ENCODE results near the gene CLDN7. TPM values are rescaled to one million over a fixed set of nuclear protein-coding genes. Genes with fewer than 3 reads are reported as not detected.

The CLDN7 gene
- total and polyA plus RNA-seq, 4 donors, result 3.0 to 35.0 (median 19.6) TPM

- H3K9me3 ChIP-seq (ENCODE audit: control insufficient read depth in 4 of 4, low read length in 3 of 4), result no peaks in the 10 kb centered on the region
- no peak for TF ChIP-seq ATF3 (IDR thresholded peaks at IDR 0.05)
- TF ChIP-seq JUND (IDR thresholded peaks at IDR 0.05), result peak in 1 of 2 donors; percentile 81
- TF ChIP-seq YY1 (IDR thresholded peaks at IDR 0.05), result peak; percentile 98
- peak; percentile 89 to 94 for TF ChIP-seq GABPA (IDR thresholded peaks at IDR 0.05 in 1 of 2, conservative IDR thresholded peaks at IDR 0.05 in 1 of 2)
- under 1% methylated on average over 41 of the region's 41 CpGs for WGBS
- peaks cover under 1 to 18% (median 8%) of the 10 kb centered on the region in 4 donors for H3K36me3 ChIP-seq (ENCODE audit: control insufficient read depth in 4 of 4, insufficient read depth in 3 of 4, low read depth in 1 of 4, low read length in 3 of 4)
- H3K9ac ChIP-seq (ENCODE audit: low read depth in 1 of 2, low read length in 2 of 2), result peak within 1 kb of the TSS; percentile 92 to 95
- H3K4me3 ChIP-seq (ENCODE audit: low read depth in 1 of 3, low read length in 3 of 3), result peak within 1 kb of the TSS; percentile 93 to 96 (median 95)
- H3K27ac ChIP-seq (ENCODE audit: low read depth in 1 of 2, low read length in 2 of 2), result peak within 1 kb of the TSS; percentile 95 to 100
- no peaks in the 10 kb centered on the region for H3K27me3 ChIP-seq (ENCODE audit: control insufficient read depth in 4 of 4, insufficient read depth in 4 of 4, low read length in 3 of 4)
- peak; percentile 98 for DNase-seq (ENCODE audit: low spot score)
- peaks cover 3 to 33% (median 28%) of the 10 kb centered on the region in 4 donors for H3K4me1 ChIP-seq (ENCODE audit: control insufficient read depth in 4 of 4, insufficient read depth in 4 of 4, low read length in 3 of 4)
Measured at GRCh38 chr17:7251661-7252175, 10.6 kb downstream of the CLDN7 start, which contains the start of gene CTDNEP1. Gene CTDNEP1, minus strand, starts transcription at chr17:7251734. Its CDS starts 438 bp downstream, at chr17:7251296.

GRCh38 chr17:7250695-7251627 lies 11.3 kb downstream of the CLDN7 start:
- TF ChIP-seq NR2F2 (IDR thresholded peaks at IDR 0.05), result no peak
- TF ChIP-seq ZBTB33 (IDR thresholded peaks at IDR 0.05), result no peak
- TF ChIP-seq MAX (IDR thresholded peaks at IDR 0.05), result no peak
- TF ChIP-seq ATF3 (IDR thresholded peaks at IDR 0.05), result no peak
- TF ChIP-seq RXRA (IDR thresholded peaks at IDR 0.05), result no peak
- TF ChIP-seq EGR1 (IDR thresholded peaks at IDR 0.05; ENCODE audit: low read depth in 2 of 2), result no peak
- TF ChIP-seq YY1 (IDR thresholded peaks at IDR 0.05), result no peak
- TF ChIP-seq HNF4A (conservative IDR thresholded peaks at IDR 0.05), result no peak
- TF ChIP-seq GABPA (IDR thresholded peaks at IDR 0.05 in 1 of 2, conservative IDR thresholded peaks at IDR 0.05 in 1 of 2), result no peak
- no peak for TF ChIP-seq SP1 (IDR thresholded peaks at IDR 0.05)
- no peak for TF ChIP-seq CTCF (IDR thresholded peaks at IDR 0.05; ENCODE audit: low read depth, low read length, missing input control)
- TF ChIP-seq RAD21 (IDR thresholded peaks at IDR 0.05), result no peak
- TF ChIP-seq REST (IDR thresholded peaks at IDR 0.05), result no peak
- Histone ChIP-seq H3K27ac (ENCODE audit: low read depth in 1 of 2, low read length in 2 of 2) (peak overlapping the region; percentile 95 to 100), H3K9me3 (ENCODE audit: control insufficient read depth in 4 of 4, low read length in 3 of 4) (no peaks in the 10 kb centered on the region), H3K36me3 (ENCODE audit: control insufficient read depth in 4 of 4, insufficient read depth in 3 of 4, low read depth in 1 of 4, low read length in 3 of 4) (peaks cover 2 to 17% (median 9%) of the 10 kb centered on the region in 4 donors), H3K27me3 (ENCODE audit: control insufficient read depth in 4 of 4, insufficient read depth in 4 of 4, low read length in 3 of 4) (no peaks in the 10 kb centered on the region), H3K9ac (ENCODE audit: low read depth in 1 of 2, low read length in 2 of 2) (peak overlapping the region; percentile 87 to 95), H3K4me3 (ENCODE audit: low read depth in 1 of 3, low read length in 3 of 3) (peak overlapping the region; percentile 70 to 93 (median 85)), H3K4me1 (ENCODE audit: control insufficient read depth in 4 of 4, insufficient read depth in 4 of 4, low read length in 3 of 4) (peaks cover 3 to 33% (median 28%) of the 10 kb centered on the region in 4 donors)
- 1% methylated on average over 55 of the region's 55 CpGs for WGBS
- DNase-seq (ENCODE audit: low spot score), result peak; percentile 47

Data from liver (tissue), 9 donors.